Activated CD4-positive, alpha-beta memory T cell treated with anti-CD3 and anti-CD28 coated beads, Interleukin-2, amount 10 ng/mL, durations not matched to agents 7 days and 5 days (primary cell): Measurements from ENCODE around the gene NDC80. TPM values are rescaled to one million over a fixed set of nuclear protein-coding genes. Genes with fewer than 3 reads are reported as not detected.
A peak's percentile ranks its signal among the peaks of the same experiment; 100 is the strongest.
"Not testable (repeated sequence)": the region's sequence is repeated elsewhere in the genome, so short reads cannot be mapped to it uniquely, and the experiment has no call there.

Experiments
- CTCF ChIA-PET: fragments of 350-600 bp; sonication (Branson Sonifier 250); formaldehyde crosslinking; loops from one replicate; lab custom pipeline; 2021; ENCODE audit warnings: antibody characterized with exemption, inconsistent platforms; lab: Charles Lee
- POLR2A ChIA-PET: fragments of 350-600 bp; sonication (Branson Sonifier 250); formaldehyde crosslinking; loops from one replicate; lab custom pipeline; 2021; ENCODE audit warnings: antibody characterized with exemption; lab: Charles Lee
- DNase-seq: peaks from one replicate; pipeline ENCODE4 v3.0.0-alpha.2; 2020
- H3K27ac Mint-ChIP-seq: one replicate; pipeline ENCODE4 v1.8.0; 2021; ENCODE audit warnings: mild to moderate bottlenecking, mixed read lengths
- H3K27me3 Mint-ChIP-seq: one replicate; pipeline ENCODE4 v1.8.0; 2021; ENCODE audit warnings: mixed read lengths
- H3K36me3 Mint-ChIP-seq: one replicate; pipeline ENCODE4 v1.8.0; 2021; ENCODE audit warnings: low read depth, mixed read lengths
- H3K4me1 Mint-ChIP-seq: one replicate; pipeline ENCODE4 v1.8.0; 2021; ENCODE audit warnings: mixed read lengths
- H3K4me3 Mint-ChIP-seq: one replicate; pipeline ENCODE4 v1.8.0; 2021; ENCODE audit warnings: mild to moderate bottlenecking, mixed read lengths
- H3K9me3 Mint-ChIP-seq: one replicate; pipeline ENCODE4 v1.8.0; 2021; ENCODE audit warnings: mixed read lengths
- total RNA-seq, 2 experiments: library from RNA; stranded (reverse); gene quantifications; one replicate each; pipeline ENCODE4 v1.2.3, GENCODE V29; 2021

Gene NDC80
- total RNA-seq = 10 to 100 TPM; 78.0 to 78.9 TPM

GRCh38 chr18:2571200-2572170 is at the start of gene NDC80, which contains the start of gene METTL4:
Gene NDC80, plus strand, starts transcription at chr18:2571557. Its CDS starts 1,429 bp downstream, at chr18:2572986.
Gene METTL4, minus strand, starts transcription at chr18:2571505. Its CDS starts 4,289 bp downstream, at chr18:2567216.
- H3K36me3 Mint-ChIP-seq = peaks cover 66% of the 10 kb centered on the region
- ChIA-PET CTCF (interaction anchor here (0.9 to 3.1 kb wide), 5 partner anchors 9 to 86 kb away, joined by 3 to 9 read pairs (median 3); no protein-coding TSS in a partner anchor), POLR2A (interaction anchor here (0.6 to 7.5 kb wide), 32 partner anchors 8 to 1914 kb away, joined by 3 to 195 read pairs (median 4); partner anchors contain the start of genes MYL12A, SMCHD1 and TYMS)
- no peaks in the 10 kb centered on the region for H3K27me3 Mint-ChIP-seq
- H3K4me1 Mint-ChIP-seq = peaks cover 55% of the 10 kb centered on the region
- peak within 1 kb of the TSS; percentile 96 for H3K27ac Mint-ChIP-seq
- H3K4me3 Mint-ChIP-seq = peak within 1 kb of the TSS; percentile 95
- peak; percentile 87 for DNase-seq
- no peaks in the 10 kb centered on the region for H3K9me3 Mint-ChIP-seq

GRCh38 chr18:2522112-2522511 is 49.2 kb upstream of the NDC80 start:
- CTCF ChIA-PET = no interaction called here
- Mint-ChIP-seq H3K4me1 (peaks cover 3% of the 10 kb centered on the region), H3K27me3 (no peaks in the 10 kb centered on the region), H3K27ac (no peak overlapping the region), H3K36me3 (no peaks in the 10 kb centered on the region), H3K9me3 (no peaks in the 10 kb centered on the region), H3K4me3 (no peak overlapping the region)
- POLR2A ChIA-PET = no interaction called here
- DNase-seq = no peak

GRCh38 chr18:2524794-2525198 is 46.6 kb upstream of the NDC80 start:
- H3K27ac Mint-ChIP-seq, POLR2A ChIA-PET, H3K9me3 Mint-ChIP-seq, H3K4me3 Mint-ChIP-seq, DNase-seq, H3K36me3 Mint-ChIP-seq, H3K4me1 Mint-ChIP-seq, H3K27me3 Mint-ChIP-seq: not testable (repeated sequence)
- CTCF ChIA-PET = interaction anchor here (2.1 kb wide), 1 partner anchor 17 kb away, joined by 7 read pairs; no protein-coding TSS in a partner anchor

GRCh38 chr18:2526329-2526728 is 45.0 kb upstream of the NDC80 start:
- Mint-ChIP-seq H3K36me3 (no peaks in the 10 kb centered on the region), H3K27ac (no peak overlapping the region), H3K4me3 (no peak overlapping the region), H3K9me3 (no peaks in the 10 kb centered on the region), H3K27me3 (no peaks in the 10 kb centered on the region), H3K4me1 (peaks cover 3% of the 10 kb centered on the region)
- POLR2A ChIA-PET = no interaction called here
- CTCF ChIA-PET = interaction anchor here (1.1 kb wide), 1 partner anchor 16 kb away, joined by 5 read pairs; no protein-coding TSS in a partner anchor
- DNase-seq = no peak

- ChIA-PET POLR2A (no interaction called here), CTCF (no interaction called here)
- no peaks in the 10 kb centered on the region for H3K9me3 Mint-ChIP-seq
- no peak for DNase-seq
- H3K27ac Mint-ChIP-seq = no peak overlapping the region
- no peaks in the 10 kb centered on the region for H3K4me1 Mint-ChIP-seq
- no peak overlapping the region for H3K4me3 Mint-ChIP-seq
- H3K36me3 Mint-ChIP-seq = peaks cover 9% of the 10 kb centered on the region
- no peaks in the 10 kb centered on the region for H3K27me3 Mint-ChIP-seq
Measured at GRCh38 chr18:2529154-2529553, 42.2 kb upstream of the NDC80 start.

GRCh38 chr18:2531751-2532150 is 39.6 kb upstream of the NDC80 start:
- no peak overlapping the region for H3K27ac Mint-ChIP-seq
- no peaks in the 10 kb centered on the region for H3K4me1 Mint-ChIP-seq
- H3K36me3 Mint-ChIP-seq = peaks cover 24% of the 10 kb centered on the region
- CTCF ChIA-PET = interaction anchor here (1.4 kb wide), 1 partner anchor 10 kb away, joined by 10 read pairs; no protein-coding TSS in a partner anchor
- H3K9me3 Mint-ChIP-seq = no peaks in the 10 kb centered on the region
- H3K27me3 Mint-ChIP-seq = no peaks in the 10 kb centered on the region
- no peak overlapping the region for H3K4me3 Mint-ChIP-seq
- no peak for DNase-seq
- POLR2A ChIA-PET = no interaction called here

GRCh38 chr18:2532797-2533196 is 38.6 kb upstream of the NDC80 start:
- DNase-seq = no peak
- ChIA-PET POLR2A (no interaction called here), CTCF (interaction anchor here (1.4 kb wide), 1 partner anchor 9 kb away, joined by 10 read pairs; no protein-coding TSS in a partner anchor)
- Mint-ChIP-seq H3K4me1 (no peaks in the 10 kb centered on the region), H3K27ac (no peak overlapping the region), H3K4me3 (no peak overlapping the region), H3K9me3 (no peaks in the 10 kb centered on the region), H3K27me3 (no peaks in the 10 kb centered on the region), H3K36me3 (peaks cover 27% of the 10 kb centered on the region)

GRCh38 chr18:2534906-2535305 is 36.5 kb upstream of the NDC80 start:
- Mint-ChIP-seq H3K9me3 (no peaks in the 10 kb centered on the region), H3K27me3 (no peaks in the 10 kb centered on the region), H3K27ac (no peak overlapping the region), H3K4me3 (no peak overlapping the region), H3K4me1 (no peaks in the 10 kb centered on the region), H3K36me3 (peaks cover 36% of the 10 kb centered on the region)
- no peak for DNase-seq
- ChIA-PET POLR2A (no interaction called here), CTCF (interaction anchor here (1.9 kb wide), 1 partner anchor 12 kb away, joined by 7 read pairs; no protein-coding TSS in a partner anchor)

GRCh38 chr18:2535419-2535910 is 35.9 kb upstream of the NDC80 start:
- H3K9me3 Mint-ChIP-seq = no peaks in the 10 kb centered on the region
- ChIA-PET CTCF (no interaction called here), POLR2A (no interaction called here)
- no peaks in the 10 kb centered on the region for H3K4me1 Mint-ChIP-seq
- DNase-seq = no peak
- no peaks in the 10 kb centered on the region for H3K27me3 Mint-ChIP-seq
- no peak overlapping the region for H3K4me3 Mint-ChIP-seq
- no peak overlapping the region for H3K27ac Mint-ChIP-seq
- H3K36me3 Mint-ChIP-seq = peaks cover 39% of the 10 kb centered on the region

- Mint-ChIP-seq H3K4me1 (no peaks in the 10 kb centered on the region), H3K9me3 (no peaks in the 10 kb centered on the region), H3K27ac (no peak overlapping the region), H3K36me3 (peaks cover 39% of the 10 kb centered on the region), H3K27me3 (no peaks in the 10 kb centered on the region), H3K4me3 (no peak overlapping the region)
- ChIA-PET POLR2A (no interaction called here), CTCF (no interaction called here)
- no peak for DNase-seq
Measured at GRCh38 chr18:2536063-2536462, 35.3 kb upstream of the NDC80 start.

GRCh38 chr18:2536493-2536892 is 34.9 kb upstream of the NDC80 start:
- Mint-ChIP-seq H3K4me1 (no peaks in the 10 kb centered on the region), H3K36me3 (peaks cover 39% of the 10 kb centered on the region), H3K27ac (no peak overlapping the region), H3K4me3 (no peak overlapping the region), H3K27me3 (no peaks in the 10 kb centered on the region), H3K9me3 (no peaks in the 10 kb centered on the region)
- ChIA-PET POLR2A (no interaction called here), CTCF (no interaction called here)
- no peak for DNase-seq

GRCh38 chr18:2537296-2537695 is 34.1 kb upstream of the NDC80 start:
- peaks cover 2% of the 10 kb centered on the region for H3K4me1 Mint-ChIP-seq
- CTCF ChIA-PET = interaction anchor here (0.5 kb wide), 1 partner anchor 13 kb away, joined by 3 read pairs; no protein-coding TSS in a partner anchor
- no peak overlapping the region for H3K27ac Mint-ChIP-seq
- DNase-seq = no peak
- H3K9me3 Mint-ChIP-seq = no peaks in the 10 kb centered on the region
- peaks cover 39% of the 10 kb centered on the region for H3K36me3 Mint-ChIP-seq
- H3K4me3 Mint-ChIP-seq = no peak overlapping the region
- POLR2A ChIA-PET = no interaction called here
- H3K27me3 Mint-ChIP-seq = no peaks in the 10 kb centered on the region

- CTCF ChIA-PET = no interaction called here
Measured at GRCh38 chr18:2538236-2538635, 33.1 kb upstream of the NDC80 start.

More at GRCh38 chr18:2538236-2538635, 33.1 kb upstream of the NDC80 start:
- Mint-ChIP-seq H3K9me3 (no peaks in the 10 kb centered on the region), H3K4me1 (peaks cover 2% of the 10 kb centered on the region), H3K27me3 (no peaks in the 10 kb centered on the region), H3K4me3 (no peak overlapping the region), H3K36me3 (peaks cover 35% of the 10 kb centered on the region), H3K27ac (no peak overlapping the region)
- no peak for DNase-seq
- POLR2A ChIA-PET = no interaction called here
